ENCODE data around the gene PARD3.

DNA sequence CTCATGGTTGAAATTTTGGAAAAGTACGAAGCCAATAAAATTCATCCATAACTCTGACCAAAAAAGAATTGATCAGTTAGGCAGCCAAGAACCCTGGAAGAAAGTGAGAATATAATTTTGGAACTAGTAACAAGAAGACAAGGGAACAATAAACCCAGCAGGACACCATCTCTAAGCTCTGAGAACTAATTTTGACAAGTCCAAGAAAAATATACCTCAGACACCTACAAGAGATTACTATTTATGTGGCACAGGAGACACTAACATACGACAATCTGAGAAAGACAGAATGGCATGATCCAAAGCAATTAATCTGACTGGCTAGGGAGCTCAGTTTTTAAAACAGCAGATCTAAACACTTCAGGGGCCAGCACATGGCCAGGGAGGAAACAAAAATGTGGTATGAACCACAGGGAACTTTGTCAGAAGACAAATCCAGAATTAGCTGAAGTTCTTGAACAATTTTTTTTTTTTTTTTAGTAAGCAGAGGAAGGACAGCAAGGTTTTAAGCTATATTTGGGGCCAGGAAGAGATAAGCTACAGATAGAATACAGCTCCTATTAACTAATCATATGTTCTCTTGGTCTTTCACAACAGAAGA lies 38.9 kb downstream of the PARD3 start:
- no peak for TF ChIP-seq POLR2AphosphoS5 (IDR thresholded peaks at IDR 0.05)
- no peak for TF ChIP-seq CTCF (IDR thresholded peaks at IDR 0.05)
